RPMI7951 (cell line): ENCODE measurements around the gene SULF2. TPM values are rescaled to one million over a fixed set of nuclear protein-coding genes. Genes with fewer than 3 reads are reported as not detected.
A peak's percentile ranks its signal among the peaks of the same experiment; 100 is the strongest.

Source experiments
- DNase-seq: peaks from one replicate; pipeline ENCODE4 v3.0.0-alpha.2; 2012; ENCODE audit warnings: low read depth
- total RNA-seq: library from RNA; depleted of rRNA; stranded (reverse); fragments of >200 nt; shearing (Covaris generic); gene quantifications from 2 replicates; pipeline ENCODE4 v1.2.3, GENCODE V29; 2014

SULF2 gene
- total RNA-seq, 1 experiment from 2014 or later: 74.4 TPM

DNA sequence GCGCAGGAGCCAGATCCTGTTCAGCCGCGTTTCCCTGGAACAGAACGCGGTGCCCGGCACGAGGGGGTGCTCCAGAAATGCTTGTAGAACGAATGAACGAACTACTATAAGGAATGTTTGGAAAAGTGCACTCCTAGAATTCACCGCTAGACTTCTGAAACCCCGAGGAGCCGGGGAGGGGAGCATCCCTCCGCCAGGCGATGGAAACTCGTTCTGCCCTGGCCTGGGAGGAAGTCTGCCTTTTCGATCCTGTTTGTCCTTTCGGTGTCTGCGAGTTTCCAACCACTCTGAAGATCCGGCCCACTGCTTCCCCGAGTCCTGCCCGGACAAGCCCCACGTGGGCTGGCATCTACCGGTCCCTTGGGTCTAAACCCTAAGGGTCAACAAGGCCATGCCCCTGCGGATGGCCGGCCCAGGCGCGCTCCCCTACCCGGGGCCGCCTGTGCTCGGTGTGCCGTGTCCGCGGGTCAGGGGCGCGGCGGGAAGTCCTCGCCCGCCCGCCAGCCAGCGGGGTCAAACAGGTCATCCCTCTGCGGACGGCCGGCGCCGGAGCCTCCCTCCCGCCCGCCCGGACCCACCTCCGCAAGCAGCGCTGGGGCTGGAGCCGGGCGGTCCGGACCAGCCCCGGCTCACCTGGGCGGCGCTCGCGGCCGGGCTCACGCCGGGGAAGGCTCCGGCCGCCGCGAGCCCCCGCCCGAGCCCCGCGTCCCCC is 526 bp downstream of the SULF2 start:
- peak; percentile 64 for DNase-seq

DNA sequence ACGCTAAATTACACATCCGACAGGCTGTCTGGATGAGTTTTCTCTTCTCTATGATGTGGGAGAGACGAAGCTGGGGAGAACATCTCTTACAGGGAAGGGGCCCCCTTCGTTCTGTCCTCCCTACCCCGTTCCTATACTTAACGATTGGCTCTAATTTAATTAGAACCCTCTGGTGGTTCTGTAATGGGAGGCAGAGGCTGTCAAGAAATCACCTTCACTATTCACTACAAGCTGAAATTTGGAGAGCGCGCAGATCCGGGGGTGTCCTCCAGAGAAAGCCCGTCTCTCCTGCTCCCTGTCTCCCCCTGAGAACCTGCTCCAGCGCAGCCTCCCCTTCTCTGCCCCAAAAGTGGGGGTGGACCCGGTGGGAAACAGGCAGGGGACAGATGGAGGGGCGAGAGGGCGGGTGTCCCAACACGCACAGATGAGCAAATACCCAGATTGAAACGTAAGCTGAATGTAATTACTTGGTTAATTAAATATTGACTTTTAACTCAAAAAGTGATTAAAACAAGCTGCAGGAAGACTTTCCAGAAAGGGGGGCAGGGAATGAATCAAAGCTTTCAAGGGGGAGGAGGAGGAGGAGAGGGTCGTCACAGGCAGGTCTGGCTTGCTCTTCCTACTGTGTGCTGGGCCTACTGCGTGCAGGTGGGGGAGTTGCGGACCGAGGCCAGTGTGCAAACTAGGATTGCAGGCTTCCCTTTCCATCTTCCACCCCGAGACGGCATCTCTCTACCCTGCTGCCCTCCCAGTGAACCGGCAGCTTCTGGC is 1.3 kb downstream of the SULF2 start:
- DNase-seq: no peak

- DNase-seq: no peak
Measured at GRCh38 chr20:47782920-47783552, 2.2 kb downstream of the SULF2 start.

- DNase-seq: no peak
Measured at GRCh38 chr20:47782076-47782475, 3.2 kb downstream of the SULF2 start.

GRCh38 chr20:47781632-47782031 is 3.6 kb downstream of the SULF2 start:
- no peak for DNase-seq

DNA sequence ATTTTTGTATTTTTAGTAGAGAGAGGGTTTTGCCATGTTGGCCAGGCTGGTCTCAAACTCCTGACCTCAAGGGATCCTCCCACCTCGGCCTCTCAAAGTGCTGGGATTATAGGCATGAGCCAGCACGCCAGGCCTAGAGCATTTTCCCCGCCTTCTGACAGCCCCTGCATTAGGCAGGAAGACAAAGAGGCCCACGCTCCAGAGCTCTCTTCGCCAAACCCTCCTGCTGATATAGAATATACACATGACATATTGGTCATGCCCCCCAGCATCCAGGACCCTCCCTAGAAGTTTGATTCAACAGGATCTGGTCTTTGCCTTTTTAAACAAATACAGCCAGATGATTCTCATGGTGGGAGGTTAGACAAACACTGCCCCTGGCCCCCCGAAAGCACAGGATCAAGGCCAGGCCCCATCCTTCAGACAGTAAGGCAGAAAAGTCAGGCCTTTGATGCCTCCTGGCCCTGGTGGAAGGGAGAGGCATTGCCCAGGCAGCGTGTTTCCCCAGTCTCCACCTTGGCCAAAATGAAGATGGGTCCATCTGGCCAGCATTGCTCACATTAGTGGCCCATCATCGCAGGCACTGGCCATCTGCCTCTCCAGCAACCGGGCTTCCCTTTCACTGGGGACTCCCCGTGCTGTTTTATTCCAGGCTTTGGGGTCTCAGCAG is 4.4 kb downstream of the SULF2 start:
- no peak for DNase-seq

GRCh38 chr20:47778398-47779354 is 6.6 kb downstream of the SULF2 start:
- DNase-seq: peak; percentile 75

DNA sequence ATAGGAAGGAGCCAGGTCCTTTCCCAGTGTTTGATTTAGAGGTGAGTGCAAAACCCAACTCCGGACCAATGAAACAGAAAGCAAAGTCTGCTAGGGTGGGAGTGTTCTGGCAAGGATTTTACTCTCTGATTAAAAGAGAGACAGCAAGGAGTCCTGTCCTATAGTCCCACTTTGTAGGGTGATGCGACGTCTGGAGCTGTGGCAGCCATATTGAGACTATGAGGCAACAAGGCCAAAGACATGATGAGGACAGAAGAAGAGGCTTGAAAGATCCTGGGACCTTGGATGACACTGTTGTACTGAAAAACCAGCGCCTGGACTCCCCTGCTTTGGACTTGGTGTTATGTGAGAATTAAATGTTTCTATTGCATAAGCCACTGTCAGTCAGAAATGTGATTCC is 8.1 kb downstream of the SULF2 start:
- no peak for DNase-seq

GRCh38 chr20:47776639-47777038 is 8.6 kb downstream of the SULF2 start:
- DNase-seq: no peak

GRCh38 chr20:47775841-47776240 is 9.4 kb downstream of the SULF2 start:
- DNase-seq: no peak

DNA sequence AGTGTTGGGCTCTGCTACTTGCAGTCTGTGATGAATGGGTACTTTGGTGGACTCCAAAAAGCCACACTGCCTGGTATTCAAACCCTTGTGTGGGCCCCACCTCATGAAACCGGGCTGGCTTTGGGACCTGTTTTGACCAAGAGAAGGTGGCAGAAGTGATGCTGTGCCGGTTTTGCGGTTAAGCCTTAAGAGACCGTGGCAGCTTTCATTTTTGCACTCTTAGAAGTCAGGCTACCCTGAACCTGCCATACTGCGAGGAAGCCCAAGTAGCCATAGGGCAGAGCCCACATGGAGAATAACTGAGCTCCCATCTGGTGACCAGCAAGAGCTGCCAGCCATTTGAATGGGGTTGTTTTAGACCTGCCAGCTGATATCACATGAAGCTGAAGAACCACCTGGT is 10.2 kb downstream of the SULF2 start:
- DNase-seq: no peak

DNA sequence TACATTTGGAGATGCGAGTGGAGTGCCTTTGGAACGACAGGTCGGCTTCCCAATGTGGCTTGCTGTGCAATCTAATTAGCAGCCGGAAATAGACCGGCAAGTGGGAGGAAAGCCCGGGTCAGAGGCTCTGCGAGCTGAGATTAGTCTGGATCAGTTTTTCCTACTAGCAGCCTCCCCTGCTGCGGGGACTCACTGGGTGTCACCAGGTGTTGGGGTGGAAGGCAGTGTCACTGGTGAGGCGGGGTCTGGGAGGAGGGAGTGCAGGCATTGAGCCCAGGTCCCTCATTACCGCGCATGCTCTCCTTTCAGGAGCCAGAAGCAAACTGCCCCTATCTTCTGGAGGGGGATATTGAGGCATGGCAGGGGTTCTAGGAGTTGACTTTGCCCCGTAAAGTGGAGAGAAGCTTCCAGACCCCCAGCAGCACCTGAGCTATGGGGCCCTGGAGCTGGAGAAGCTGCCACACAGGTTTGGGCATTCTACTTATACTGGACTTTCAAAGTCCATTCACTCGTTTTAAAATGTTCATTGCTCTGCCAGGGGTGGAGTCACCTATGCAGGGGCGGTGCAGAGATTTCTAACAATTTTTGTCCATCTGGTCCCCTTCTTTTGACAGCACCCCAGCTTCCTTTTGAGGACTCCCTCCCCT is 11.0 kb downstream of the SULF2 start:
- no peak for DNase-seq

DNA sequence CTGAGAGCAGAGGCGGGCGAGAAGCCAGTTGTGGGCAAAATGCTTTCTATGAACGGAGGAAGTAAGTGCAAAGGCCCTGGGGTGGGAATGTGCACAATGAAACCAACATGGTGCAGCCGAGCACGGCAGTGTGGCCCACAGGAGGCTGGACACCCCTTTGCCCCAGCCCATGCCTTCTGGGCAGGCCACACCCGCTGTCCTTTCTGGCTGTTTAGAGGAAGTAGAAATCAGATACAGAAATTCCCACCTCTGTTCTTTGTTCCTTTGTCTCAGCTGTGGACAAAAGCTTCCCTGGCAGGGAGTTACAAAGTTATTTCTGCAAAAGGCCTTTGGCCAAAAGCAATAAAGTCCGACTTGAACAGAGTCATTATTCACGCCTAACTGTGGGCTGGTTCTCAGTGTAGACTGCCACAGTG is 11.9 kb downstream of the SULF2 start:
- peak; percentile 49 for DNase-seq

DNA sequence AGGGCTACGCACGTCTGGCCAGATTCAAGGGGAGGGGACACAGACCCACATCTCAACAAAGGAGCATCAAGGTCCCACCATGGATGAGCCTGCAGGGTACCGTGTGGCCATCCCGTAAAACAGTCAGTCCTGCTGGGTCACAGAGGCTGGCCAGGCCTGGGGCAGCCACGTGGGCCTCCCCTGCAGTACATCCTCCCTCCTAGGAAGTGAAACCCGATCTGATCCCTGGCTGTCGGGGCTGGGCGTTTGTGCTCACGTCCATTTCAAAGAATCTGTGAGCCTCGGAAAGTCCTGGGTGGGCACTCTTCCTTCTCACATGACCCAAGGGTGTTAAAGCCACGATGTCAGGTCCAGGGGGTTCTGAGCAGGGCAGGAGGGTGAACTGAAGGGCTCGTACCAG is 14.3 kb downstream of the SULF2 start:
- peak; percentile 62 for DNase-seq

DNA sequence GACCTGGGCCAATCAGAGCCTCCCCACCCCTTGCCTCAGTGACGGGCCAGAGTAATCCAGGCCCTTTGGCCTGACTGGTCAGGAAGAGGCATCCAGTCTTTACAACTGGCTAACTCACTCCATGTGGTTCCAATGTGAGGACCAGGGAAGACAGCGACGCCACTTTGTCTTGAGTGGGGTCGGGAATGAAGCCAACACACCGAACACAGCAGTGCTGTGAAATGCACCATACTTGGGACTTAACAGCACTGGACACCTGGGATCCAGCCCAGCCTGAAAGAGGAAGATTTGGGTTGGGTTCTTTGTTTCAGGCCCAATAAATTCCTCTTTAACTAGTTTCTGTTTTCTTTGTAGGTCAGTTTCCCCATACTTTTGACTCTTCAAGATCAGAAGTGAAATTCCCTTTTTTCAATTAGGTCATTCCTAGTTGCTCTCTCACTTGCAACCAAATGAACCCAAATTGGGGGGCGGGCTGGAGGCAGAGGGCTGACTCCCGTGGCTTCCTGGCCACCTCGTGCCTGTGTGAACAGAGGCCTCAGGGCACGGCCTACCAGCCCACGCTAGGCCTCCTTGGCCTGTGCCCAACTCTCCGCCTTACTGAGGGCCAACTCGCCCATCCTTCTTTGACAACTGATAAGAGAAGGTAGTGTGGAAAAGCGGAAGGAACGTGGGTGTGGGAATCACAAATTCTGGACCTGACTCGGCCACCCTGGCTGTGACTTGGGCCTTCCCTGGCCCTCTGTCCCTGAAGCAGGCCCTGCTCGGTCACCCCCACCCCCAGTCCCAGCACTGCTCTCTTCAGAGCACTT is 17.1 kb downstream of the SULF2 start:
- peak; percentile 69 for DNase-seq

DNA sequence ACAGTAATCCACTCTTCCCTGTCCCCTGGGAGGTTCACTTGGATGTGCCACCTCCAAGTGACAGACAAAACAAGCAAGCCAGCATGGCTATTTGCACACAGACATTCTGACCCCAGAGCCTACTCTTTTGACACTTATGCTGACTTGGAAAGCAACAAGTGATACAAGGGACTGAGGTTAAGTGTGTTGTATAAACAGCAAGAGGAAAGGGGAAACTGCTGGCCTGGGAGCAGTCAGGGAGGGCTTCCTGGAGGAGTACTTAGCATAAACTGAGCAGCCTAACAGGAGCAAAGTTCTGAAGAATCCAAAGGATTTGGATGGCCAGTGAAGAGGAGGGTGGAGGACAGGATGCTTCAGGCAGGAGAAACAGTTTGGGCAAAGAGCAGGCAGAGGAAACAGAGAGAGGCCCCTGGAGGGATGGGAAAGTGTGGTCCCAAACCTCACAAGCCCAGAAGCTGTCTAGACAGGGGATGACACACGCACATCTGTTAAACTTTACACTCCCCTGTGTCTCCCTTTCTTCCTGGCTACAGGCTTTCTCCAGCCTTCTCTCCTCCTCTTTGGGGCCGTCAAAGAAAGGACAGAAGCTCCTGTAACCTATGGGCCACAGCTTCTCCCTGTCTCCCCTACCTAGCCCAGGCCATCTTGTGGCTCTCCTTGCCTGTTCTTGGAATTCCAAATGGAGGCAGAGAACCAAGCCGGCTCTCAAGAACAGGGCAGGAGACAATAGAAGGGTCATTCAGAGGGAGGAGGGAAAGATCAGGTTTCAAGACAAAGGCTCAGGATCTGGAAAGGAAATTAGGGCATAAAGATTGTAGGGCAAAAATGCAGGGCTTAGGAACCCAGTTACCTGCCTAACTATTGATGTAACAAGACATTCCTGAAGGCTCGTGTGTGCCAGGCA is 19.3 kb downstream of the SULF2 start:
- DNase-seq: peak; percentile 86

- DNase-seq: no peak
Measured at GRCh38 chr20:47765271-47765670, 20.0 kb downstream of the SULF2 start.

- DNase-seq: no peak
Measured at GRCh38 chr20:47764154-47764733, 21.0 kb downstream of the SULF2 start.
